ENCODE results near the gene NDE1. TPM values are rescaled to one million over a fixed set of nuclear protein-coding genes. Genes with fewer than 3 reads are reported as not detected.

Gene NDE1
- total and polyA plus RNA-seq, 2 donors (not counting 1 experiment from before 2014, with no cell fraction given): 23.8 to 24.0 TPM

- Histone ChIP-seq H2AFZ (ENCODE audit: low read length) (no peak overlapping the region), H3K27ac (ENCODE audit: insufficient read depth, low read length) (no peak overlapping the region), H3K27me3 (ENCODE audit: control insufficient read depth, insufficient read depth, low read length) (no peaks in the 10 kb centered on the region), H3K9me3 (ENCODE audit: control insufficient read depth, insufficient read depth, low read depth, low read length) (no peaks in the 10 kb centered on the region), H3K4me1 (ENCODE audit: control insufficient read depth, extremely low read depth, insufficient read depth, low read length) (peaks cover 3% of the 10 kb centered on the region), H3K4me2 (ENCODE audit: extremely low read depth, insufficient read depth, low read length) (no peak overlapping the region), H3K9ac (ENCODE audit: insufficient read depth, low read length) (no peak overlapping the region), H3K4me3 (replicated peaks in 1 of 4; ENCODE audit: control extremely low read depth in 1 of 4, insufficient read depth in 1 of 4, low read depth in 3 of 4, low read length in 4 of 4) (no peak overlapping the region), H3K79me2 (ENCODE audit: control insufficient read depth, insufficient read depth, low read length) (no peaks in the 10 kb centered on the region), H3K36me3 (ENCODE audit: control insufficient read depth, insufficient read depth, low read length) (no peaks in the 10 kb centered on the region), H4K20me1 (ENCODE audit: control insufficient read depth, extremely low read depth, insufficient read depth, low read length) (no peaks in the 10 kb centered on the region)
- no peak for DNase-seq (ENCODE audit: low read depth in 2 of 2)
- TF ChIP-seq EZH2 (IDR thresholded peaks at IDR 0.05; ENCODE audit: low read length, missing control alignments): no peak
- no peak for TF ChIP-seq CTCF (conservative IDR thresholded peaks at IDR 0.05 in 1 of 2, IDR thresholded peaks at IDR 0.05 in 1 of 2; ENCODE audit: low read depth in 1 of 2, low read length in 2 of 2)
These were observed 59.0 kb downstream of the NDE1 start for GRCh38 chr16:15708997-15709396.

GRCh38 chr16:15714393-15715172 lies 64.5 kb downstream of the NDE1 start:
- H3K9me3 ChIP-seq (ENCODE audit: control insufficient read depth, insufficient read depth, low read depth, low read length): no peaks in the 10 kb centered on the region
- no peaks in the 10 kb centered on the region for H3K79me2 ChIP-seq (ENCODE audit: control insufficient read depth, insufficient read depth, low read length)
- H4K20me1 ChIP-seq (ENCODE audit: control insufficient read depth, extremely low read depth, insufficient read depth, low read length): no peaks in the 10 kb centered on the region
- H3K4me2 ChIP-seq (ENCODE audit: extremely low read depth, insufficient read depth, low read length): no peak overlapping the region
- H3K4me3 ChIP-seq (replicated peaks in 1 of 4; ENCODE audit: control extremely low read depth in 1 of 4, insufficient read depth in 1 of 4, low read depth in 3 of 4, low read length in 4 of 4): no peak overlapping the region
- H3K4me1 ChIP-seq (ENCODE audit: control insufficient read depth, extremely low read depth, insufficient read depth, low read length): no peaks in the 10 kb centered on the region
- DNase-seq (ENCODE audit: low read depth in 2 of 2): no peak
- no peak overlapping the region for H3K9ac ChIP-seq (ENCODE audit: insufficient read depth, low read length)
- TF ChIP-seq CTCF (conservative IDR thresholded peaks at IDR 0.05 in 1 of 2, IDR thresholded peaks at IDR 0.05 in 1 of 2; ENCODE audit: low read depth in 1 of 2, low read length in 2 of 2): no peak
- TF ChIP-seq EZH2 (IDR thresholded peaks at IDR 0.05; ENCODE audit: low read length, missing control alignments): no peak
- no peak overlapping the region for H2AFZ ChIP-seq (ENCODE audit: low read length)
- no peaks in the 10 kb centered on the region for H3K27me3 ChIP-seq (ENCODE audit: control insufficient read depth, insufficient read depth, low read length)
- no peak overlapping the region for H3K27ac ChIP-seq (ENCODE audit: insufficient read depth, low read length)
- peaks cover 2% of the 10 kb centered on the region for H3K36me3 ChIP-seq (ENCODE audit: control insufficient read depth, insufficient read depth, low read length)

GRCh38 chr16:15715221-15715620 lies 65.2 kb downstream of the NDE1 start:
- H2AFZ ChIP-seq (ENCODE audit: low read length): no peak overlapping the region
- H3K27me3 ChIP-seq (ENCODE audit: control insufficient read depth, insufficient read depth, low read length): no peaks in the 10 kb centered on the region
- no peaks in the 10 kb centered on the region for H3K9me3 ChIP-seq (ENCODE audit: control insufficient read depth, insufficient read depth, low read depth, low read length)
- no peaks in the 10 kb centered on the region for H3K79me2 ChIP-seq (ENCODE audit: control insufficient read depth, insufficient read depth, low read length)
- no peak for DNase-seq (ENCODE audit: low read depth in 2 of 2)
- no peaks in the 10 kb centered on the region for H4K20me1 ChIP-seq (ENCODE audit: control insufficient read depth, extremely low read depth, insufficient read depth, low read length)
- TF ChIP-seq CTCF (conservative IDR thresholded peaks at IDR 0.05 in 1 of 2, IDR thresholded peaks at IDR 0.05 in 1 of 2; ENCODE audit: low read depth in 1 of 2, low read length in 2 of 2) (no peak), EZH2 (IDR thresholded peaks at IDR 0.05; ENCODE audit: low read length, missing control alignments) (no peak)
- no peak overlapping the region for H3K4me3 ChIP-seq (replicated peaks in 1 of 4; ENCODE audit: control extremely low read depth in 1 of 4, insufficient read depth in 1 of 4, low read depth in 3 of 4, low read length in 4 of 4)
- H3K36me3 ChIP-seq (ENCODE audit: control insufficient read depth, insufficient read depth, low read length): peaks cover 2% of the 10 kb centered on the region
- H3K4me1 ChIP-seq (ENCODE audit: control insufficient read depth, extremely low read depth, insufficient read depth, low read length): no peaks in the 10 kb centered on the region
- no peak overlapping the region for H3K27ac ChIP-seq (ENCODE audit: insufficient read depth, low read length)
- H3K4me2 ChIP-seq (ENCODE audit: extremely low read depth, insufficient read depth, low read length): no peak overlapping the region
- no peak overlapping the region for H3K9ac ChIP-seq (ENCODE audit: insufficient read depth, low read length)

Data from fibroblast of lung (primary cell).